K562 (cell line): ENCODE data around the gene GALNT5. TPM values are rescaled to one million over a fixed set of nuclear protein-coding genes. Genes with fewer than 3 reads are reported as not detected.

ENCODE experiments used
- ARNT ChIP-seq, 2 experiments: fragments of 450-650 bp; IDR thresholded peaks; 2 replicates each; pipeline ENCODE4 v1.6.1; 2016; ENCODE audit warnings: mild to moderate bottlenecking in 1 of 2
- E2F6 ChIP-seq, 2 experiments: IDR thresholded peaks; 2 replicates each; pipeline ENCODE4 v1.6.1; 2011; ENCODE audit warnings: borderline replicate concordance in 1 of 2, control low read depth in 1 of 2, low read depth in 1 of 2, low read length in 1 of 2, mild to moderate bottlenecking in 1 of 2, mixed read lengths in 1 of 2, moderate library complexity in 1 of 2; ENCODE audit not compliant: insufficient read depth in 1 of 2, insufficient read length in 1 of 2, poor library complexity in 1 of 2, severe bottlenecking in 1 of 2; ENCODE audit errors: extremely low read depth in 1 of 2
- KAT8 ChIP-seq: fragments of 450-650 bp; IDR thresholded peaks from 2 replicates; pipeline ENCODE4 v1.6.1; 2016; ENCODE audit warnings: low read depth, mild to moderate bottlenecking
- NR4A1 ChIP-seq, 2 experiments: fragments of 250-450 bp in 1 of 2; fragments of 450-650 bp in 1 of 2; sonication (Bioruptor Pico) in 1 of 2; IDR thresholded peaks; 2 replicates each; pipeline versions ENCODE4 v1.4.0 to v1.6.1; 2016 to 2020; ENCODE audit warnings: mild to moderate bottlenecking in 2 of 2, missing compliant biosample characterization in 1 of 2, missing genetic modification characterization in 1 of 2, moderate library complexity in 1 of 2
- RERE ChIP-seq: sonication (generic); formaldehyde crosslinking; IDR thresholded peaks from 2 replicates; pipeline ENCODE4 v1.8.0; 2023; ENCODE audit warnings: missing genetic modification reagents, mild to moderate bottlenecking, borderline replicate concordance
- STAT6 ChIP-seq: sonication (generic); formaldehyde crosslinking; IDR thresholded peaks from 2 replicates; pipeline ENCODE4 v1.8.1; 2023; ENCODE audit warnings: mild to moderate bottlenecking, missing genetic modification reagents
- THAP12 ChIP-seq: fragments of 250-450 bp; sonication (Bioruptor Pico); IDR thresholded peaks from 2 replicates; pipeline ENCODE4 v1.9.0; 2021; ENCODE audit warnings: mild to moderate bottlenecking, inconsistent platforms
- ZBTB1 ChIP-seq: sonication (generic); formaldehyde crosslinking; IDR thresholded peaks from 2 replicates; pipeline ENCODE4 v1.8.1; 2023; ENCODE audit warnings: missing genetic modification reagents, low read depth, mild to moderate bottlenecking, borderline replicate concordance
- ZBTB43 ChIP-seq: sonication (generic); formaldehyde crosslinking; IDR thresholded peaks from 2 replicates; pipeline ENCODE4 v1.8.0; 2023; ENCODE audit warnings: mild to moderate bottlenecking, missing genetic modification reagents
- ZNF165 ChIP-seq: fragments of 250-450 bp; sonication (Bioruptor Pico); IDR thresholded peaks from 2 replicates; pipeline ENCODE4 v1.4.0; 2020; ENCODE audit warnings: borderline replicate concordance
- polyA plus RNA-seq, 8 experiments: library from polyadenylated mRNA; depleted of rRNA in 4 of 8; stranded (reverse) in 5 of 8; unstranded in 3 of 8; fragments of >200 nt; fragmentation: Nextera tagmentation in 2 of 8; fragmentation: Illumina TruSeq in 1 of 8; extraction: Ambion mirVana in 2 of 8; extraction: Trizol in 1 of 8; gene quantifications; 2 replicates each; pipeline versions ENCODE4 v1.2.1 to v1.2.3, GENCODE V29; 2011 to 2014; ENCODE audit warnings: inconsistent platforms in 1 of 8, missing spikeins in 1 of 8
- total RNA-seq, 7 experiments: library from RNA; depleted of rRNA in 6 of 7; stranded (reverse); fragments of >200 nt in 6 of 7; fragmentation: Illumina TruSeq in 2 of 7; extraction: Trizol in 2 of 7; gene quantifications; 2 replicates each; pipeline versions ENCODE4 v1.2.1 to v1.2.3, GENCODE V29; 2011 to 2021; ENCODE audit warnings: low replicate concordance in 1 of 7

The GALNT5 gene
- total and polyA plus RNA-seq, 9 of the 15 experiments (the other 6 are each of a cell fraction or from before 2014, with no cell fraction given): 21.6 to 73.0 (median 54.7) TPM

- TF ChIP-seq ZBTB43 (no peak), ARNT (IDR thresholded peaks at IDR 0.05) (peak in 1 of 2 experiments; percentile 36; a peak in 1 of 4 replicates), NR4A1 (CRISPR knock-in tag; IDR thresholded peaks at IDR 0.05) (no peak), NR4A1 (tag; IDR thresholded peaks at IDR 0.05) (no peak), RERE (CRISPR knock-in tag) (no peak), STAT6 (CRISPR knock-in tag) (no peak), ZBTB1 (CRISPR knock-in tag) (no peak), ZNF165 (CRISPR knock-in tag) (no peak), THAP12 (CRISPR knock-in tag) (no peak), E2F6 (IDR thresholded peaks at IDR 0.05; ENCODE audit: borderline replicate concordance in 1 of 2, extremely low read depth in 1 of 2, insufficient read depth in 1 of 2, insufficient read length in 1 of 2, low read depth in 1 of 2, low read length in 1 of 2, poor library complexity in 1 of 2, severe bottlenecking in 1 of 2) (no peak), KAT8 (no peak)
Observed at GRCh38 chr2:157302492-157303099, 45.1 kb downstream of the GALNT5 start (continued).
